Esophagus squamous epithelium (tissue), 5 donors: Measurements from ENCODE around the gene TMX3. TPM values are rescaled to one million over a fixed set of nuclear protein-coding genes. Genes with fewer than 3 reads are reported as not detected.

Experiments used
- DNase-seq: peaks from one replicate; lab custom pipeline; 2025; lab: John Stamatoyannopoulos, UW
- H3K27ac ChIP-seq, 4 donors: fragments of 200-600 bp; sonication (generic); one replicate each; pipeline ENCODE4 v1.5.1; 2016 to 2019; ENCODE audit warnings: mild to moderate bottlenecking in 1 of 4
- H3K27me3 ChIP-seq, 4 donors: fragments of 200-600 bp; sonication (generic); 1 replicate in 3 of 4; 2 replicates in 1 of 4; pipeline versions ENCODE4 v1.5.1 to v1.6.0; 2017 to 2021; ENCODE audit warnings: antibody characterized with exemption in 1 of 4
- H3K36me3 ChIP-seq, 3 donors: fragments of 200-600 bp; sonication (generic); one replicate each; pipeline ENCODE4 v1.5.1; 2016 to 2019
- H3K4me1 ChIP-seq, 3 donors: fragments of 200-600 bp; sonication (generic); one replicate each; pipeline ENCODE4 v1.5.1; 2017 to 2019
- H3K4me3 ChIP-seq, 4 donors: fragments of 200-600 bp; sonication (generic); 1 replicate in 3 of 4; 2 replicates in 1 of 4; pipeline ENCODE4 v1.5.1; 2016 to 2019; ENCODE audit warnings: mild to moderate bottlenecking in 2 of 4, moderate library complexity in 1 of 4
- H3K9me3 ChIP-seq, 3 donors: fragments of 200-600 bp; sonication (generic); one replicate each; pipeline ENCODE4 v1.5.1; 2016 to 2019
- CTCF ChIP-seq, 6 experiments: fragments of 450-650 bp in 4 of 6; fragments of 200-600 bp in 2 of 6; sonication (generic) in 2 of 6; IDR thresholded peaks; one replicate each; pipeline ENCODE4 v1.5.1; 2016 to 2019; ENCODE audit warnings: antibody characterized with exemption in 6 of 6, mild to moderate bottlenecking in 4 of 6, moderate library complexity in 4 of 6
- POLR2A ChIP-seq, 4 donors: fragments of 450-650 bp; IDR thresholded peaks; one replicate each; pipeline ENCODE4 v1.6.1; 2017; ENCODE audit warnings: antibody characterized with exemption in 4 of 4, mild to moderate bottlenecking in 4 of 4, moderate library complexity in 3 of 4
- WGBS, 2 donors: methylation state at CpG; one replicate each; pipeline ENCODE4 v1.1.5; 2018; 5-methylcytosine and 5-hydroxymethylcytosine counted together
- intact Hi-C: fragments of 100-400 bp; cut with DNase I; formaldehyde crosslinking; loops from one replicate; pipeline ENCODE4 v1.15.0; 2022
- total RNA-seq, 4 donors: library from RNA; depleted of rRNA; stranded (reverse); fragments of >200 nt; gene quantifications; one replicate each; pipeline ENCODE4 v1.1.0, GENCODE V29; 2016
- donor health status: DM: yes; HTN: yes; CAD: no.

Gene TMX3
- total RNA-seq, 4 donors from 2014 or later = 12.7 to 37.8 (median 25.6) TPM

- Histone ChIP-seq H3K36me3 (peaks cover 0 to 75% (median 0%) of the 10 kb centered on the region in 3 donors), H3K27me3 (no peaks in the 10 kb centered on the region), H3K4me1 (no peaks in the 10 kb centered on the region), H3K9me3 (no peaks in the 10 kb centered on the region), H3K4me3 (no peak overlapping the region), H3K27ac (no peak overlapping the region)
- intact Hi-C loops = no loop called here
- TF ChIP-seq CTCF (IDR thresholded peaks at IDR 0.05) = no peak
- no peak for TF ChIP-seq POLR2A (IDR thresholded peaks at IDR 0.05)
- no peak for DNase-seq
- WGBS, 2 donors = 96 to 98% methylated on average over 4 of the region's 4 CpGs
Measured at GRCh38 chr18:68701353-68701752, 13.6 kb downstream of the TMX3 start.

DNA sequence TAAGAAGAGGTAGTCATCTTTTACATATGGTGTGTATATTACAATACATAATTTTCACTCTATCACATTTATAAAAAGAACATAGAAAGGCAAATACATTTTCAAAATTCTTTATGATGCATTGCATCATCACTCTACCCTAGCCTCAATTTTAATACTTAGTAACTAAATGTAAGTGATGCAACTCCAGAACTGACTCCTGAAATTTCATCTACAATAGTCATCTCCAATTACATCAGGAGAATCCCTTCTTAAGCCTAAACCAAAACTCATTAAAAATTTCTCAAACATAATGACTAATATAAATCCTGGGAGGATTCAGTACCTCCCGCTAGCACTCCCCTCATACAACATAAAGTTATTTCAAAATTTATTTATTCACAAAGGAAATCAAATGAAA, 15.9 kb downstream of the TMX3 start:
- Histone ChIP-seq H3K9me3 (no peaks in the 10 kb centered on the region), H3K4me3 (no peak overlapping the region), H3K27ac (no peak overlapping the region), H3K27me3 (no peaks in the 10 kb centered on the region), H3K36me3 (peaks cover 0 to 79% (median 0%) of the 10 kb centered on the region in 3 donors), H3K4me1 (no peaks in the 10 kb centered on the region)
- DNase-seq = no peak
- 92 to 97% methylated on average over 1 of the region's 1 CpG for WGBS, 2 donors
- TF ChIP-seq CTCF (IDR thresholded peaks at IDR 0.05) = no peak
- no peak for TF ChIP-seq POLR2A (IDR thresholded peaks at IDR 0.05)
- intact Hi-C loops = no loop called here

DNA sequence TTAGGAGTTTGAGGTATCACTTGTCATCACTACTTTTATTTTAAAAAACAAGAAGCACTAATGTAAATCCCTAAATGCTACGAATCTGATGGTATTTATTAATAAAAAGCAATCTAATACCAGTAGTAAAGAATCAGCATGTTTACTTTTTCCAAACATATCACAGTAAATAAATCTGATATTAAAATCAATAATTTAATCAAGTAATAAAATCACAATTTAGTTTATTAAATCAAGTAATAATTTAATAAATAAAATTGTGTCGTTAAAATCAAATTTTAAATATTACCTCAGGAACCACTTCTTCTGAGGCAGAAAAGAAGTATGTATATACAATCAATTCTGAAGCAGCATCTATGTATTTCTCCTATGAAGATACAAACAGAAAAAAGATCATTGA, 18.0 kb downstream of the TMX3 start:
- H3K4me3 ChIP-seq = no peak overlapping the region
- intact Hi-C loops = no loop called here
- no peaks in the 10 kb centered on the region for H3K27me3 ChIP-seq
- peaks cover 0 to 79% (median 0%) of the 10 kb centered on the region in 3 donors for H3K36me3 ChIP-seq
- no peaks in the 10 kb centered on the region for H3K4me1 ChIP-seq
- TF ChIP-seq CTCF (IDR thresholded peaks at IDR 0.05) (no peak), POLR2A (IDR thresholded peaks at IDR 0.05) (no peak)
- WGBS, 2 donors = 90 to 92% methylated on average over 2 of the region's 2 CpGs
- no peaks in the 10 kb centered on the region for H3K9me3 ChIP-seq
- no peak for DNase-seq
- no peak overlapping the region for H3K27ac ChIP-seq

DNA sequence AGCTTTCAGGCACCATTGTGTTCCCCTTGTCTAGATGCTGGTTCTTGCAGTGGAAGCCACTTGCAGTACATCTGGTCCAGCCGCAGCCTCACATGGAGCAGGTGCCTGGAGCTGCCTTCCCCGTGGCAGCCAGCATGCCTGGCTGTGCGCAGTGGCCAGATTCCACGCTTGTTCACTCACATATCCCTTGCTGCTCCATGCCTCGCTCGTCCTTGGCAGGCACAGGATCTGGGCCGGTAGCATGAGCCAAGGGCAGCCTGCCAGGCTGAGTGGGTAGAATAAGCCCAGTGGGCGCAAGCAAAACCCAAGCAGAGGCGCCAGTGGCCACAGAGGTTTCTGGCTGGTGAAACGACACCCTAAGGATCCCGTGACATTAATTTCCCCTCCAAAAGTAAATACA, 20.6 kb downstream of the TMX3 start:
- no peak for DNase-seq
- no peak overlapping the region for H3K27ac ChIP-seq
- 81 to 95% methylated on average over 4 to 11 of the region's 11 CpGs for WGBS, 2 donors
- no peaks in the 10 kb centered on the region for H3K4me1 ChIP-seq
- peaks cover 0 to 87% (median 0%) of the 10 kb centered on the region in 3 donors for H3K36me3 ChIP-seq
- H3K4me3 ChIP-seq = no peak overlapping the region
- no peaks in the 10 kb centered on the region for H3K9me3 ChIP-seq
- H3K27me3 ChIP-seq = no peaks in the 10 kb centered on the region
- TF ChIP-seq POLR2A (IDR thresholded peaks at IDR 0.05) = no peak
- no peak for TF ChIP-seq CTCF (IDR thresholded peaks at IDR 0.05)
- intact Hi-C loops = no loop called here

DNA sequence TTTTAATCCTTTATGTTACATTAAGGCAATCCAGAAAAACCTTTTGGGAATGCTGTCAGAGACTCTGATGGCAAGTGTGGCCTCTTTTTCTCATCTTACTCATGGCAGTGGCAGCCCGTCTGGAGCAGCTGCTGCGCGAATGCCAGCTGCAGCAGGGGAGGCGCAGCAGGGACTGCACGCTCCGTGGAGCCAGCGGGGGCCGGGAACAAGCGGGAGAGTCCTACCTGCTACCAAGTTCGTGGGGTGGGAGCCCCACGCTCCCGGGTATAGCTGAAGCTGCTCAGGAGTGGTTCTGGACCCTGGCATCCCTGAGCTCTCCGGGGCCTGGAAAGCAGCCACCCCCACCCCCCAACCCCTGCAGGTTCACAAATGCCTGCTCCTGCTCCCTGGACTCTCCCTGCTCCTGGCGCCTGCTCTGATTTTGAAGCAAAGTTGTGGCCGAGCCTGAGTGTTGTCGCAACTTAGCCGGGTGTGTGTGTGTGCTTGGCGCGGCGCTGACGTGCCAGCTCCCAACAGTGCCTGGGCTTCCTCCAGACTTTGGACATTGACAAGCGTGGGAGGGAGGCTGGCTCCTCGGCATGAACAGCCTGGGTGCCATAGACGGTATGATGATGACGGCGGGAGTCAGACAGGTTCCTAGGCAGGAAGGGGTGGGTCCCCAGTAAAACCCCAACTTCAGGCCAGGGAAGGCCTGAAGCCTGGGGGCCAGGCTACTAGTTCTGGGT, 21.7 kb downstream of the TMX3 start:
- no peak overlapping the region for H3K27ac ChIP-seq
- no peak overlapping the region for H3K4me3 ChIP-seq
- peaks cover 0 to 92% (median 0%) of the 10 kb centered on the region in 3 donors for H3K36me3 ChIP-seq
- 95 to 97% methylated on average over 7 to 8 of the region's 26 CpGs for WGBS, 2 donors
- no peaks in the 10 kb centered on the region for H3K4me1 ChIP-seq
- no peaks in the 10 kb centered on the region for H3K9me3 ChIP-seq
- no peak for DNase-seq
- intact Hi-C loops = no loop called here
- TF ChIP-seq CTCF (IDR thresholded peaks at IDR 0.05) = no peak
- TF ChIP-seq POLR2A (IDR thresholded peaks at IDR 0.05) = no peak
- no peaks in the 10 kb centered on the region for H3K27me3 ChIP-seq
